H9 (cell line): ENCODE measurements around the gene MTCH1. TPM values are rescaled to one million over a fixed set of nuclear protein-coding genes. Genes with fewer than 3 reads are reported as not detected.

Source experiments
- DNase-seq: peaks from one replicate; pipeline ENCODE4 v3.0.0-alpha.2; 2017
- H2AFZ ChIP-seq: one replicate; pipeline ENCODE4 v1.6.1; 2013; ENCODE audit warnings: mild to moderate bottlenecking, low read length, control low read depth, moderate library complexity
- H2AK5ac ChIP-seq: 2 replicates; pipeline ENCODE4 v1.6.1; 2013; ENCODE audit warnings: low read length, control low read depth, mixed read lengths; ENCODE audit not compliant: insufficient read length
- H2BK120ac ChIP-seq: one replicate; pipeline ENCODE4 v1.6.1; 2013; ENCODE audit warnings: low read depth, mild to moderate bottlenecking, low read length, control low read depth, inconsistent platforms; ENCODE audit not compliant: poor library complexity, severe bottlenecking
- H2BK12ac ChIP-seq: 2 replicates; pipeline ENCODE4 v1.6.1; 2013; ENCODE audit warnings: low read length, control low read depth, mixed read lengths, low read depth; ENCODE audit not compliant: insufficient read length
- H2BK15ac ChIP-seq: 2 replicates; pipeline ENCODE4 v1.6.1; 2013; ENCODE audit warnings: low read depth, low read length, control low read depth
- H2BK20ac ChIP-seq: one replicate; pipeline ENCODE4 v1.6.1; 2013; ENCODE audit warnings: low read depth, mild to moderate bottlenecking, low read length, control low read depth, inconsistent platforms; ENCODE audit not compliant: poor library complexity, severe bottlenecking
- H2BK5ac ChIP-seq: 2 replicates; pipeline ENCODE4 v1.6.1; 2013; ENCODE audit warnings: low read length, control low read depth, mixed read lengths; ENCODE audit not compliant: insufficient read length
- H3K14ac ChIP-seq: 2 replicates; pipeline ENCODE4 v1.6.1; 2013; ENCODE audit warnings: low read length, control low read depth; ENCODE audit not compliant: insufficient read depth
- H3K18ac ChIP-seq: 2 replicates; pipeline ENCODE4 v1.6.1; 2013; ENCODE audit warnings: low read depth, mild to moderate bottlenecking, mixed read lengths, low read length, control low read depth; ENCODE audit not compliant: insufficient read length
- H3K23ac ChIP-seq: 2 replicates; pipeline ENCODE4 v1.6.1; 2013; ENCODE audit warnings: low read length, control low read depth, mixed read lengths, low read depth; ENCODE audit not compliant: insufficient read length
- H3K23me2 ChIP-seq: 2 replicates; pipeline ENCODE4 v1.6.1; 2013; ENCODE audit warnings: low read depth, mild to moderate bottlenecking, mixed read lengths, low read length, control low read depth; ENCODE audit not compliant: insufficient read length, poor library complexity, severe bottlenecking
- H3K27ac ChIP-seq: 2 replicates; pipeline ENCODE4 v1.5.1; 2013; ENCODE audit warnings: low read length, control low read depth, mixed read lengths, low read depth; ENCODE audit not compliant: insufficient read length
- H3K27me3 ChIP-seq: 2 replicates; pipeline ENCODE4 v1.6.1; 2013; ENCODE audit warnings: low read length, control low read depth, inconsistent platforms; ENCODE audit not compliant: insufficient read depth
- H3K4ac ChIP-seq: 2 replicates; pipeline ENCODE4 v1.6.1; 2013; ENCODE audit warnings: low read depth, mild to moderate bottlenecking, control low read depth, inconsistent platforms, low read length, moderate library complexity
- H3K4me1 ChIP-seq: 2 replicates; pipeline ENCODE4 v1.6.1; 2013; ENCODE audit warnings: low read length, control low read depth, inconsistent platforms; ENCODE audit not compliant: insufficient read depth
- H3K4me2 ChIP-seq: 2 replicates; pipeline ENCODE4 v1.6.1; 2013; ENCODE audit warnings: low read length, control low read depth, mixed read lengths; ENCODE audit not compliant: insufficient read length, insufficient read depth
- H3K56ac ChIP-seq: 2 replicates; pipeline ENCODE4 v1.6.1; 2013; ENCODE audit warnings: low read depth, mild to moderate bottlenecking, mixed read lengths, low read length, control low read depth; ENCODE audit not compliant: insufficient read length
- H3K79me1 ChIP-seq: 2 replicates; pipeline ENCODE4 v1.6.1; 2013; ENCODE audit warnings: low read depth, mild to moderate bottlenecking, moderate library complexity, low read length, control low read depth, inconsistent platforms; ENCODE audit not compliant: insufficient read depth, poor library complexity, severe bottlenecking
- H3K79me2 ChIP-seq: 2 replicates; pipeline ENCODE4 v1.6.1; 2013; ENCODE audit warnings: low read length, control low read depth, inconsistent platforms; ENCODE audit not compliant: insufficient read depth
- H3K9ac ChIP-seq: 2 replicates; pipeline ENCODE4 v1.6.1; 2013; ENCODE audit warnings: low read length, control low read depth, mixed read lengths; ENCODE audit not compliant: insufficient read length; ENCODE audit errors: extremely low read depth
- H3K9me3 ChIP-seq: one replicate; pipeline ENCODE4 v1.6.1; 2013; ENCODE audit warnings: low read depth, low read length, inconsistent platforms; ENCODE audit not compliant: control insufficient read depth
- H3T11ph ChIP-seq: one replicate; pipeline ENCODE4 v1.6.1; 2013; ENCODE audit warnings: mild to moderate bottlenecking, low read length, control low read depth, inconsistent platforms
- H4K20me1 ChIP-seq: one replicate; pipeline ENCODE4 v1.6.1; 2013; ENCODE audit not compliant: control insufficient read depth, insufficient read length, insufficient read depth
- H4K5ac ChIP-seq: 2 replicates; pipeline ENCODE4 v1.6.1; 2013; ENCODE audit warnings: low read depth, mild to moderate bottlenecking, mixed read lengths, low read length, control low read depth; ENCODE audit not compliant: insufficient read length
- H4K8ac ChIP-seq: replicated peaks from 2 replicates; pipeline ENCODE4 v1.6.1; 2013; ENCODE audit warnings: low read length, control low read depth, mixed read lengths, low read depth; ENCODE audit not compliant: insufficient read length
- H4K91ac ChIP-seq: 2 replicates; pipeline ENCODE4 v1.6.1; 2013; ENCODE audit warnings: low read depth, mild to moderate bottlenecking, moderate library complexity, mixed read lengths, low read length, control low read depth; ENCODE audit not compliant: insufficient read length
- H3K27ac Mint-ChIP-seq, 3 experiments: 2 replicates in 2 of 3; 3 replicates in 1 of 3; pipeline ENCODE4 v1.8.0; 2020 to 2021; ENCODE audit warnings: mixed read lengths in 3 of 3, mild to moderate bottlenecking in 1 of 3, moderate library complexity in 1 of 3
- H3K27me3 Mint-ChIP-seq: 2 replicates; pipeline ENCODE4 v1.8.0; 2021; ENCODE audit warnings: low read depth, mild to moderate bottlenecking, moderate library complexity, mixed read lengths
- H3K36me3 Mint-ChIP-seq, 3 experiments: 2 replicates in 2 of 3; 3 replicates in 1 of 3; pipeline ENCODE4 v1.8.0; 2020 to 2021; ENCODE audit warnings: low read depth in 3 of 3, mixed read lengths in 3 of 3; ENCODE audit not compliant: insufficient read depth in 1 of 3
- H3K4me1 Mint-ChIP-seq, 2 experiments: 2 replicates each; pipeline ENCODE4 v1.8.0; 2020; ENCODE audit warnings: mixed read lengths in 2 of 2
- H3K4me3 Mint-ChIP-seq, 2 experiments: 2 replicates in 1 of 2; 3 replicates in 1 of 2; pipeline ENCODE4 v1.8.0; 2020 to 2021; ENCODE audit warnings: mild to moderate bottlenecking in 2 of 2, mixed read lengths in 2 of 2, moderate library complexity in 1 of 2
- H3K9me3 Mint-ChIP-seq, 2 experiments: 2 replicates in 1 of 2; 3 replicates in 1 of 2; pipeline ENCODE4 v1.8.0; 2020; ENCODE audit warnings: mild to moderate bottlenecking in 2 of 2, mixed read lengths in 2 of 2, moderate library complexity in 1 of 2
- WGBS: extraction: QIAGEN DNeasy Blood & Tissue Kit; methylation state at CpG from one replicate; pipeline ENCODE4 v1.1.7; 2013; ENCODE audit warnings: missing lambda C conversion rate, low lambda C conversion rate, mixed read lengths; ENCODE audit not compliant: insufficient read length; ENCODE audit errors: extremely low coverage; 5-methylcytosine and 5-hydroxymethylcytosine counted together
- total RNA-seq: library from RNA; stranded (reverse); gene quantifications from 2 replicates; pipeline ENCODE4 v1.2.1, GENCODE V29; 2021
- TF ChIP-seq, protein P1 (sequence below): fragments of 200-600 bp; sonication (generic); conservative IDR thresholded peaks from 3 replicates; pipeline ENCODE4 v1.8.0; 2021; ENCODE audit warnings: antibody characterized with exemption, mild to moderate bottlenecking

Gene MTCH1
- total RNA-seq, 1 experiment from 2014 or later = 200 TPM

- no peak overlapping the region for H4K8ac ChIP-seq
- H3K27ac ChIP-seq = no peak overlapping the region
- no CpG with 5 or more reads among the region's 15 CpGs for WGBS
- H3K23me2 ChIP-seq = no peaks in the 10 kb centered on the region
- no peak overlapping the region; the same call in 1 of the 2 replicates for H3K14ac ChIP-seq
- Mint-ChIP-seq H3K27ac (no peak overlapping the region; a peak in 1 of 7 replicates), H3K4me1 (peaks cover 0 to 5% of the 10 kb centered on the region in 2 experiments; a peak in 1 of 4 replicates), H3K4me3 (no peak overlapping the region), H3K27me3 (no peaks in the 10 kb centered on the region), H3K36me3 (no peaks in the 10 kb centered on the region), H3K9me3 (peaks cover 0 to 4% of the 10 kb centered on the region in 2 experiments; a peak in 2 of 5 replicates)
- TF ChIP-seq, protein P1, sequence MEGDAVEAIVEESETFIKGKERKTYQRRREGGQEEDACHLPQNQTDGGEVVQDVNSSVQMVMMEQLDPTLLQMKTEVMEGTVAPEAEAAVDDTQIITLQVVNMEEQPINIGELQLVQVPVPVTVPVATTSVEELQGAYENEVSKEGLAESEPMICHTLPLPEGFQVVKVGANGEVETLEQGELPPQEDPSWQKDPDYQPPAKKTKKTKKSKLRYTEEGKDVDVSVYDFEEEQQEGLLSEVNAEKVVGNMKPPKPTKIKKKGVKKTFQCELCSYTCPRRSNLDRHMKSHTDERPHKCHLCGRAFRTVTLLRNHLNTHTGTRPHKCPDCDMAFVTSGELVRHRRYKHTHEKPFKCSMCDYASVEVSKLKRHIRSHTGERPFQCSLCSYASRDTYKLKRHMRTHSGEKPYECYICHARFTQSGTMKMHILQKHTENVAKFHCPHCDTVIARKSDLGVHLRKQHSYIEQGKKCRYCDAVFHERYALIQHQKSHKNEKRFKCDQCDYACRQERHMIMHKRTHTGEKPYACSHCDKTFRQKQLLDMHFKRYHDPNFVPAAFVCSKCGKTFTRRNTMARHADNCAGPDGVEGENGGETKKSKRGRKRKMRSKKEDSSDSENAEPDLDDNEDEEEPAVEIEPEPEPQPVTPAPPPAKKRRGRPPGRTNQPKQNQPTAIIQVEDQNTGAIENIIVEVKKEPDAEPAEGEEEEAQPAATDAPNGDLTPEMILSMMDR = no peak
- H2BK20ac ChIP-seq = no peak overlapping the region
- H2BK12ac ChIP-seq = no peak overlapping the region
- H3K9me3 ChIP-seq = no peaks in the 10 kb centered on the region
- no peaks in the 10 kb centered on the region for H3K79me2 ChIP-seq
- DNase-seq = no peak
- no peaks in the 10 kb centered on the region for H3K79me1 ChIP-seq
- H3K4me2 ChIP-seq = no peak overlapping the region
- no peak overlapping the region for H2BK15ac ChIP-seq
- H3K4ac ChIP-seq = no peak overlapping the region
- H2BK120ac ChIP-seq = no peak overlapping the region
- no peak overlapping the region for H2BK5ac ChIP-seq
- no peak overlapping the region for H3K56ac ChIP-seq
- H3K23ac ChIP-seq = no peak overlapping the region
- H3K18ac ChIP-seq = no peak overlapping the region
- H4K5ac ChIP-seq = no peak overlapping the region
- H4K20me1 ChIP-seq = no peaks in the 10 kb centered on the region
- H4K91ac ChIP-seq = no peak overlapping the region
- H3K4me1 ChIP-seq = no peaks in the 10 kb centered on the region
- no peak overlapping the region for H3K9ac ChIP-seq
- H3T11ph ChIP-seq = no peak overlapping the region
- no peak overlapping the region for H2AK5ac ChIP-seq
- H3K27me3 ChIP-seq = no peaks in the 10 kb centered on the region
- no peak overlapping the region for H2AFZ ChIP-seq
These were observed 22.8 kb upstream of the MTCH1 start for GRCh38 chr6:37008484-37009465.
